Measurements from ENCODE around the gene SPPL2A.

GRCh38 chr15:50681467-50681866 lies 84.0 kb downstream of the SPPL2A start:
- TF ChIP-seq PATZ1 (CRISPR knock-in tag; IDR thresholded peaks at IDR 0.05; ENCODE audit: borderline replicate concordance) (no peak), PPARA (CRISPR knock-in tag; IDR thresholded peaks at IDR 0.05; ENCODE audit: borderline replicate concordance) (no peak)

Measured in SK-N-SH treated with all-trans-retinoic acid at 6 μM for 48 hours (cell line).